Right cardiac atrium (tissue), 5 donors: ENCODE data around the gene LYPD6B. TPM values are rescaled to one million over a fixed set of nuclear protein-coding genes. Genes with fewer than 3 reads are reported as not detected.

Source experiments
- ATAC-seq, 2 donors: fragments of 200-7000 bp; cut with Tn5 transposase; one replicate each; pipeline versions ENCODE4 v1.8.0 to v1.9.1; 2020; ENCODE audit warnings: moderate library complexity in 2 of 2, mild to moderate bottlenecking in 1 of 2
- DNase-seq, 3 donors: peaks; one replicate each; pipeline ENCODE4 v3.0.0-alpha.2; 2020
- H3K27ac ChIP-seq: one replicate; pipeline ENCODE4 v1.5.1; 2013; ENCODE audit warnings: mild to moderate bottlenecking, low read length, control low read depth, moderate library complexity
- H3K27me3 ChIP-seq: one replicate; pipeline ENCODE4 v1.6.1; 2013; ENCODE audit not compliant: control insufficient read depth, insufficient read depth
- H3K4me1 ChIP-seq: one replicate; pipeline ENCODE4 v1.6.1; 2013; ENCODE audit warnings: low read length; ENCODE audit not compliant: control insufficient read depth, insufficient read depth
- H3K4me3 ChIP-seq: one replicate; pipeline ENCODE4 v1.5.1; 2013; ENCODE audit warnings: low read length, control low read depth
- H3K9me3 ChIP-seq: one replicate; pipeline ENCODE4 v1.6.1; 2013; ENCODE audit warnings: low read length; ENCODE audit not compliant: control insufficient read depth
- WGBS: extraction: QIAGEN DNeasy Blood & Tissue Kit; methylation state at CpG from one replicate; pipeline ENCODE4 v1.1.7; 2013; 5-methylcytosine and 5-hydroxymethylcytosine counted together
- intact Hi-C, 4 donors: fragments of 100-400 bp; cut with DNase I; formaldehyde crosslinking; loops; one replicate each; pipeline versions ENCODE4 v1.11.0 to v1.14.0; 2022 to 2023
- polyA plus RNA-seq: library from polyadenylated mRNA; stranded (reverse); fragments of 200-250 nt; gene quantifications from one replicate; pipeline ENCODE4 v1.2.3, GENCODE V29; 2013
- total RNA-seq, 4 donors: library from RNA; stranded (reverse); fragmentation: NEBNext Ultra II Directional; extraction: Animal tissue kit (Norgen Biotek cat#: 25700); gene quantifications; one replicate each; pipeline ENCODE4 v1.2.1, GENCODE V29; 2021
- donor health status: healthy with polysubstance abuse.
- donor health status: DM: no; HTN: yes; CAD: no.
- donor health status: DM: no; HTN: no; CAD: no.
- donor health status: DM: no; HTN: yes; CAD: no; lungs with severe emphysema.
- donor health status: DM: yes; HTN: yes; CAD: no.

Gene LYPD6B
- total and polyA plus RNA-seq, 5 donors = not detected

GRCh38 chr2:149062531-149062930, 24.0 kb downstream of the LYPD6B start:
- DNase-seq (no peak), ATAC-seq (no peak)
- no peaks in the 10 kb centered on the region for H3K9me3 ChIP-seq
- no peak overlapping the region for H3K27ac ChIP-seq
- H3K27me3 ChIP-seq = no peaks in the 10 kb centered on the region
- H3K4me1 ChIP-seq = no peaks in the 10 kb centered on the region
- WGBS = 73% methylated on average over 3 of the region's 3 CpGs
- intact Hi-C loops = no loop called here
- no peak overlapping the region for H3K4me3 ChIP-seq

GRCh38 chr2:149063177-149063576, 24.7 kb downstream of the LYPD6B start:
- intact Hi-C loops = no loop called here
- Histone ChIP-seq H3K9me3 (no peaks in the 10 kb centered on the region), H3K27me3 (no peaks in the 10 kb centered on the region), H3K4me1 (no peaks in the 10 kb centered on the region), H3K27ac (no peak overlapping the region), H3K4me3 (no peak overlapping the region)
- DNase-seq (no peak), ATAC-seq (no peak)
- 86% methylated on average over 4 of the region's 4 CpGs for WGBS

- Histone ChIP-seq H3K27me3 (no peaks in the 10 kb centered on the region), H3K4me3 (no peak overlapping the region), H3K4me1 (no peaks in the 10 kb centered on the region), H3K9me3 (no peaks in the 10 kb centered on the region), H3K27ac (no peak overlapping the region)
- WGBS = 21% methylated on average over 3 of the region's 3 CpGs
- DNase-seq (no peak), ATAC-seq (no peak)
- intact Hi-C loops = no loop called here
Observed at GRCh38 chr2:149064365-149064841, 25.9 kb downstream of the LYPD6B start.

GRCh38 chr2:149064856-149065630, 26.5 kb downstream of the LYPD6B start:
- ATAC-seq (no peak), DNase-seq (no peak)
- 57% methylated on average over 5 of the region's 5 CpGs for WGBS
- Histone ChIP-seq H3K4me1 (no peaks in the 10 kb centered on the region), H3K4me3 (no peak overlapping the region), H3K27ac (no peak overlapping the region), H3K9me3 (no peaks in the 10 kb centered on the region), H3K27me3 (no peaks in the 10 kb centered on the region)
- intact Hi-C loops = no loop called here

GRCh38 chr2:149068225-149068995, 29.9 kb downstream of the LYPD6B start:
- no peak for ATAC-seq
- no peaks in the 10 kb centered on the region for H3K9me3 ChIP-seq
- H3K4me1 ChIP-seq = no peaks in the 10 kb centered on the region
- DNase-seq = no peak
- intact Hi-C loops = no loop called here
- 83% methylated on average over 6 of the region's 6 CpGs for WGBS
- H3K4me3 ChIP-seq = no peak overlapping the region
- no peak overlapping the region for H3K27ac ChIP-seq
- no peaks in the 10 kb centered on the region for H3K27me3 ChIP-seq

- no peak for DNase-seq
- 70% methylated on average over 5 of the region's 5 CpGs for WGBS
- Histone ChIP-seq H3K27ac (no peak overlapping the region), H3K27me3 (no peaks in the 10 kb centered on the region), H3K9me3 (no peaks in the 10 kb centered on the region), H3K4me3 (no peak overlapping the region), H3K4me1 (no peaks in the 10 kb centered on the region)
- intact Hi-C loops = no loop called here
- peak in 1 of 2 donors; percentile 68 for ATAC-seq
Observed at GRCh38 chr2:149068996-149069888, 30.7 kb downstream of the LYPD6B start.

GRCh38 chr2:149070681-149071320, 32.3 kb downstream of the LYPD6B start:
- ATAC-seq (no peak), DNase-seq (no peak)
- WGBS = 46% methylated on average over 9 of the region's 9 CpGs
- Histone ChIP-seq H3K27ac (no peak overlapping the region), H3K9me3 (no peaks in the 10 kb centered on the region), H3K4me1 (no peaks in the 10 kb centered on the region), H3K4me3 (no peak overlapping the region), H3K27me3 (no peaks in the 10 kb centered on the region)
- intact Hi-C loops = no loop called here

- DNase-seq (no peak), ATAC-seq (no peak)
- no peaks in the 10 kb centered on the region for H3K9me3 ChIP-seq
- 82% methylated on average over 2 of the region's 2 CpGs for WGBS
- H3K27ac ChIP-seq = no peak overlapping the region
- H3K27me3 ChIP-seq = no peaks in the 10 kb centered on the region
- intact Hi-C loops = no loop called here
- no peak overlapping the region for H3K4me3 ChIP-seq
- no peaks in the 10 kb centered on the region for H3K4me1 ChIP-seq
Observed at GRCh38 chr2:149075105-149075504, 36.6 kb downstream of the LYPD6B start.

GRCh38 chr2:149075853-149076252, 37.4 kb downstream of the LYPD6B start:
- DNase-seq (no peak), ATAC-seq (no peak)
- H3K4me3 ChIP-seq = no peak overlapping the region
- no peak overlapping the region for H3K27ac ChIP-seq
- no peaks in the 10 kb centered on the region for H3K27me3 ChIP-seq
- H3K4me1 ChIP-seq = no peaks in the 10 kb centered on the region
- H3K9me3 ChIP-seq = no peaks in the 10 kb centered on the region
- intact Hi-C loops = no loop called here
- WGBS = 62% methylated on average over 10 of the region's 10 CpGs

GRCh38 chr2:149076863-149077412, 38.4 kb downstream of the LYPD6B start:
- no peaks in the 10 kb centered on the region for H3K27me3 ChIP-seq
- WGBS = 62% methylated on average over 5 of the region's 5 CpGs
- DNase-seq (no peak), ATAC-seq (no peak)
- H3K27ac ChIP-seq = no peak overlapping the region
- no peaks in the 10 kb centered on the region for H3K4me1 ChIP-seq
- H3K9me3 ChIP-seq = no peaks in the 10 kb centered on the region
- no peak overlapping the region for H3K4me3 ChIP-seq
- intact Hi-C loops = no loop called here
